HEK293 (cell line): ENCODE measurements around the gene DLD.

Experiments
- CTCF ChIA-PET: fragments of 350-600 bp; formaldehyde crosslinking; extraction: SDS; loops from one replicate; lab custom pipeline; 2021; ENCODE audit warnings: antibody characterized with exemption; lab: Yijun Ruan, JAX
- POLR2A ChIA-PET: fragments of 300-600 bp; formaldehyde crosslinking; extraction: SDS; loops from one replicate; lab custom pipeline; 2020; ENCODE audit warnings: antibody characterized with exemption, inconsistent platforms; lab: Yijun Ruan, JAX
- H3K27ac ChIP-seq: fragments of 200-500 bp; sonication (Bioruptor generic); 2 replicates; pipeline ENCODE4 v1.5.1; 2014; ENCODE audit warnings: low read depth, low read length, control low read depth, inconsistent platforms; ENCODE audit errors: extremely low read depth
- H3K36me3 ChIP-seq, 2 experiments: fragments of 200-500 bp in 1 of 2; sonication (Bioruptor generic) in 1 of 2; 1 replicate in 1 of 2; 2 replicates in 1 of 2; pipeline ENCODE4 v1.5.1; 2014 to 2017; ENCODE audit warnings: inconsistent platforms in 2 of 2, low read length in 2 of 2; ENCODE audit not compliant: control insufficient read depth in 2 of 2, insufficient read depth in 1 of 2
- H3K4me1 ChIP-seq: fragments of 200-500 bp; sonication (Bioruptor generic); 2 replicates; pipeline ENCODE4 v1.5.1; 2014; ENCODE audit warnings: mild to moderate bottlenecking, low read length, inconsistent platforms; ENCODE audit not compliant: control insufficient read depth, insufficient read depth
- H3K4me3 ChIP-seq: 2 replicates; pipeline ENCODE4 v1.5.1; 2011; ENCODE audit warnings: low read depth, mild to moderate bottlenecking, control low read depth, low read length, moderate library complexity
- H3K9me3 ChIP-seq: fragments of 200-500 bp; sonication (Bioruptor generic); 2 replicates; pipeline ENCODE4 v1.5.1; 2014; ENCODE audit warnings: low read depth, low read length, inconsistent platforms; ENCODE audit not compliant: control insufficient read depth, insufficient read depth
- EGR2 ChIP-seq: fragments of 450-650 bp; formaldehyde crosslinking; IDR thresholded peaks from 2 replicates; pipeline ENCODE4 v1.5.1; 2016; ENCODE audit warnings: low read depth, missing biosample characterization, missing genetic modification characterization
- GLIS1 ChIP-seq: fragments of 450-650 bp; formaldehyde crosslinking; IDR thresholded peaks from 2 replicates; pipeline ENCODE4 v1.5.1; 2016; ENCODE audit warnings: missing biosample characterization, missing genetic modification characterization
- KLF1 ChIP-seq: fragments of 450-650 bp; formaldehyde crosslinking; IDR thresholded peaks from 2 replicates; pipeline ENCODE4 v1.5.1; 2016; ENCODE audit warnings: missing biosample characterization, missing genetic modification characterization
- KLF10 ChIP-seq: fragments of 450-650 bp; IDR thresholded peaks from 2 replicates; pipeline ENCODE4 v1.5.1; 2018; ENCODE audit warnings: missing biosample characterization, mild to moderate bottlenecking, missing genetic modification characterization
- MYNN ChIP-seq: fragments of 450-650 bp; formaldehyde crosslinking; IDR thresholded peaks from 2 replicates; pipeline ENCODE4 v1.5.1; 2016; ENCODE audit warnings: missing biosample characterization, missing genetic modification characterization, borderline replicate concordance
- MZF1 ChIP-seq: fragments of 450-650 bp; formaldehyde crosslinking; IDR thresholded peaks from 2 replicates; pipeline ENCODE4 v1.5.1; 2017; ENCODE audit warnings: missing biosample characterization, missing genetic modification characterization, borderline replicate concordance
- OSR2 ChIP-seq: fragments of 450-650 bp; formaldehyde crosslinking; IDR thresholded peaks from 2 replicates; pipeline ENCODE4 v1.5.1; 2016; ENCODE audit warnings: missing biosample characterization, missing genetic modification characterization
- OVOL3 ChIP-seq: fragments of 450-650 bp; formaldehyde crosslinking; IDR thresholded peaks from 2 replicates; pipeline ENCODE4 v1.5.1; 2016; ENCODE audit warnings: missing biosample characterization, missing genetic modification characterization
- PRDM6 ChIP-seq: fragments of 450-650 bp; formaldehyde crosslinking; IDR thresholded peaks from 2 replicates; pipeline ENCODE4 v1.5.1; 2017; ENCODE audit warnings: missing biosample characterization, missing genetic modification characterization
- RBAK ChIP-seq: fragments of 450-650 bp; formaldehyde crosslinking; IDR thresholded peaks from 2 replicates; pipeline ENCODE4 v1.5.1; 2016; ENCODE audit warnings: missing biosample characterization, missing genetic modification characterization
- SP2 ChIP-seq: fragments of 450-650 bp; formaldehyde crosslinking; IDR thresholded peaks from 2 replicates; pipeline ENCODE4 v1.5.1; 2016; ENCODE audit warnings: missing biosample characterization, missing genetic modification characterization
- ZBTB17 ChIP-seq: fragments of 450-650 bp; formaldehyde crosslinking; IDR thresholded peaks from 2 replicates; pipeline ENCODE4 v1.5.1; 2016; ENCODE audit warnings: missing biosample characterization, missing genetic modification characterization
- ZNF174 ChIP-seq: fragments of 450-650 bp; formaldehyde crosslinking; IDR thresholded peaks from 2 replicates; pipeline ENCODE4 v1.5.0; 2017; ENCODE audit warnings: missing biosample characterization, mild to moderate bottlenecking, missing genetic modification characterization
- ZNF184 ChIP-seq: fragments of 450-650 bp; IDR thresholded peaks from 2 replicates; pipeline ENCODE4 v1.5.1; 2018; ENCODE audit warnings: missing biosample characterization, mild to moderate bottlenecking, missing genetic modification characterization
- ZNF239 ChIP-seq: fragments of 450-650 bp; formaldehyde crosslinking; IDR thresholded peaks from 2 replicates; pipeline ENCODE4 v1.5.1; 2016; ENCODE audit warnings: missing biosample characterization, missing genetic modification characterization
- ZNF274 ChIP-seq, 2 experiments: fragments of 200-500 bp in 1 of 2; fragments of 450-650 bp in 1 of 2; sonication (Bioruptor generic) in 1 of 2; formaldehyde crosslinking in 1 of 2; IDR thresholded peaks; 2 replicates each; pipeline versions ENCODE4 v1.5.1 to v1.6.1; 2014 to 2016; ENCODE audit warnings: borderline replicate concordance in 1 of 2, inconsistent platforms in 1 of 2, low read length in 1 of 2, missing biosample characterization in 1 of 2, missing genetic modification characterization in 1 of 2
- ZNF324 ChIP-seq: fragments of 450-650 bp; formaldehyde crosslinking; IDR thresholded peaks from 2 replicates; pipeline ENCODE4 v1.5.1; 2016; ENCODE audit warnings: missing biosample characterization, missing genetic modification characterization
- ZNF37A ChIP-seq: fragments of 450-650 bp; IDR thresholded peaks from 2 replicates; pipeline ENCODE4 v1.5.1; 2018; ENCODE audit warnings: missing biosample characterization, missing genetic modification characterization
- ZNF394 ChIP-seq: fragments of 450-650 bp; formaldehyde crosslinking; IDR thresholded peaks from 2 replicates; pipeline ENCODE4 v1.5.1; 2016; ENCODE audit warnings: missing biosample characterization, missing genetic modification characterization, mild to moderate bottlenecking, moderate library complexity, borderline replicate concordance
- ZNF426 ChIP-seq: fragments of 450-650 bp; formaldehyde crosslinking; IDR thresholded peaks from 2 replicates; pipeline ENCODE4 v1.5.1; 2017; ENCODE audit warnings: missing biosample characterization, missing genetic modification characterization, mild to moderate bottlenecking, inconsistent platforms, moderate library complexity
- ZNF488 ChIP-seq: fragments of 450-650 bp; formaldehyde crosslinking; IDR thresholded peaks from 2 replicates; pipeline ENCODE4 v1.5.1; 2016; ENCODE audit warnings: missing biosample characterization, missing genetic modification characterization
- ZNF529 ChIP-seq: fragments of 450-650 bp; formaldehyde crosslinking; IDR thresholded peaks from 2 replicates; pipeline ENCODE4 v1.5.1; 2017; ENCODE audit warnings: missing genetic modification characterization, missing biosample characterization; ENCODE audit not compliant: insufficient replicate concordance
- ZNF530 ChIP-seq: fragments of 450-650 bp; formaldehyde crosslinking; IDR thresholded peaks from 2 replicates; pipeline ENCODE4 v1.5.1; 2016; ENCODE audit warnings: low read depth, missing biosample characterization, missing genetic modification characterization
- ZNF558 ChIP-seq: fragments of 450-650 bp; formaldehyde crosslinking; IDR thresholded peaks from 2 replicates; pipeline ENCODE4 v1.5.1; 2016; ENCODE audit warnings: missing biosample characterization, missing genetic modification characterization
- ZNF654 ChIP-seq: fragments of 450-650 bp; formaldehyde crosslinking; IDR thresholded peaks from 2 replicates; pipeline ENCODE4 v1.5.1; 2016; ENCODE audit warnings: low read depth, missing biosample characterization, missing genetic modification characterization
- ZNF707 ChIP-seq: fragments of 450-650 bp; formaldehyde crosslinking; IDR thresholded peaks from 2 replicates; pipeline ENCODE4 v1.5.1; 2016; ENCODE audit warnings: missing biosample characterization, missing genetic modification characterization
- ZNF747 ChIP-seq: fragments of 450-650 bp; formaldehyde crosslinking; IDR thresholded peaks from 2 replicates; pipeline ENCODE4 v1.5.1; 2016; ENCODE audit warnings: missing biosample characterization, missing genetic modification characterization
- ZSCAN30 ChIP-seq: fragments of 450-650 bp; IDR thresholded peaks from 2 replicates; pipeline ENCODE4 v1.5.1; 2018; ENCODE audit warnings: missing biosample characterization, mild to moderate bottlenecking, missing genetic modification characterization, moderate library complexity
- TF ChIP-seq, protein P1 (sequence below): fragments of 450-650 bp; formaldehyde crosslinking; IDR thresholded peaks from 2 replicates; pipeline ENCODE4 v1.5.1; 2016; ENCODE audit warnings: missing biosample characterization, missing genetic modification characterization

DLD gene

DNA sequence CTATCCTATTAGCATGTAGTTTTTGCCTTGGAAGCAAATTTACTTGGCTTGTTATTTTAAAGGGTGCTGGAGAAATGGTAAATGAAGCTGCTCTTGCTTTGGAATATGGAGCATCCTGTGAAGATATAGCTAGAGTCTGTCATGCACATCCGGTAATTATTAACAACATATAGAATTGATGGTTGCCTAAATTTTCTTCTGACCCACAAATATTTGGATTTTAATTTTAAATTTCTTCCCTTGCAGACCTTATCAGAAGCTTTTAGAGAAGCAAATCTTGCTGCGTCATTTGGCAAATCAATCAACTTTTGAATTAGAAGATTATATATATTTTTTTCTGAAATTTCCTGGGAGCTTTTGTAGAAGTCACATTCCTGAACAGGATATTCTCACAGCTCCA, 28.0 kb downstream of the DLD start:
- Histone ChIP-seq H3K9me3 (no peaks in the 10 kb centered on the region), H3K4me1 (peaks cover 7% of the 10 kb centered on the region; the same call in 1 of the 2 replicates), H3K4me3 (no peak overlapping the region), H3K27ac (no peak overlapping the region), H3K36me3 (peaks cover 40 to 60% of the 10 kb centered on the region in 2 experiments)
- POLR2A ChIA-PET, result no interaction called here
- TF ChIP-seq ZNF558 (tag by site-specific recombination) (no peak), ZNF239 (tag by site-specific recombination) (peak; percentile 87)
- CTCF ChIA-PET, result no interaction called here

DNA sequence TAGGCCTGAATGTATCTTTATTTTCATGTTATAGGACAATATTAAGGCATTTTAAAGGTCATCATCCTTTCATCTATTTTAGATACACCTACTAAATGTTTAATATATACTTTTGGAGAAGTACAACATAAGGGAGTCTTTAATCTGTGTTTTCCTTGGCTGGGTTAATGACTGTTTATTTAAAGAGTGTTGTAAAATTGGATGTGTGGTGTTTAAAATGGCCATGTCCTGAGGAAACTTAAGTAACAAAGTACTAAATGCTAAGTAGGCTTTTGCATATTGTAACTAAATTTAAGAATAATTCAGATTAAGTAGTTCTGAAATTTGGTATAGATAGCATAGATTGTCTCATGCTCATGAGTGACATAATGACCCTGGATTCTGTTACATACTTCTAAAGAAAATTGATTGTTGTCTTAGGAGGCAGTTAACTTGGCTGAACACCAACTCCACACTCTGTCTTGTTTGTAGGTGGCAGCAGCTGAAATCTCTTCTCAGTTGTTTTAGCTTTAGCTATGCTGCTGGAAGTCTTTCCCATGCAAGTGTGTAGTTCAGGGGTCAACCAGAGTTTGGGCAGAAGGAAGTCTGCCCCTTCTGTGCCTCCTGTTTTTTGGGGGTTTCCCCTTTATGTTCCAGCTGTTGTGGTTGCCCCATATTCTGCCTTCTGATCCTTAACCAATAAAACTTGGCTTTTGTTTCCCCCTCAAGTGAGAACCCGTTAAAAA, 29.2 kb downstream of the DLD start:
- Histone ChIP-seq H3K9me3 (no peaks in the 10 kb centered on the region), H3K27ac (no peak overlapping the region), H3K4me3 (no peak overlapping the region), H3K36me3 (peaks cover 48 to 66% of the 10 kb centered on the region in 2 experiments), H3K4me1 (peaks cover 7% of the 10 kb centered on the region; the same call in 1 of the 2 replicates)
- ChIA-PET POLR2A (no interaction called here), CTCF (no interaction called here)
- TF ChIP-seq ZNF184 (tag by site-specific recombination) (no peak), MZF1 (0 out of 2 replicates have a peak, but pooled peaks have one; percentile 39), KLF1 (tag by site-specific recombination) (no peak), SP2 (tag by site-specific recombination) (no peak), RBAK (tag by site-specific recombination) (no peak), ZNF426 (tag by site-specific recombination) (0 out of 2 replicates have a peak, but pooled peaks have one; percentile 5), MYNN (tag by site-specific recombination) (no peak), GLIS1 (tag by site-specific recombination) (no peak), KLF10 (tag by site-specific recombination) (no peak), OVOL3 (tag by site-specific recombination) (peak; percentile 78), ZNF37A (tag by site-specific recombination) (no peak), EGR2 (tag by site-specific recombination) (no peak), ZNF529 (tag by site-specific recombination) (no peak), ZNF174 (tag by site-specific recombination) (no peak), PRDM6 (tag by site-specific recombination) (peak; percentile 94), ZNF274 (IDR thresholded peaks at IDR 0.05; ENCODE audit: low read length) (no peak), ZNF274 (tag by site-specific recombination; IDR thresholded peaks at IDR 0.05; ENCODE audit: borderline replicate concordance) (no peak), ZNF530 (tag by site-specific recombination) (no peak), ZNF654 (tag by site-specific recombination) (no peak), ZNF394 (tag by site-specific recombination) (no peak), ZNF747 (no peak), ZSCAN30 (tag by site-specific recombination) (no peak; the same call in 1 of the 2 replicates), OSR2 (peak; percentile 78), ZNF488 (tag by site-specific recombination) (no peak), ZNF707 (tag by site-specific recombination) (no peak), ZBTB17 (tag by site-specific recombination) (peak; percentile 23; the same call in 1 of the 2 replicates), ZNF324 (tag by site-specific recombination) (no peak)
- TF ChIP-seq, protein P1, sequence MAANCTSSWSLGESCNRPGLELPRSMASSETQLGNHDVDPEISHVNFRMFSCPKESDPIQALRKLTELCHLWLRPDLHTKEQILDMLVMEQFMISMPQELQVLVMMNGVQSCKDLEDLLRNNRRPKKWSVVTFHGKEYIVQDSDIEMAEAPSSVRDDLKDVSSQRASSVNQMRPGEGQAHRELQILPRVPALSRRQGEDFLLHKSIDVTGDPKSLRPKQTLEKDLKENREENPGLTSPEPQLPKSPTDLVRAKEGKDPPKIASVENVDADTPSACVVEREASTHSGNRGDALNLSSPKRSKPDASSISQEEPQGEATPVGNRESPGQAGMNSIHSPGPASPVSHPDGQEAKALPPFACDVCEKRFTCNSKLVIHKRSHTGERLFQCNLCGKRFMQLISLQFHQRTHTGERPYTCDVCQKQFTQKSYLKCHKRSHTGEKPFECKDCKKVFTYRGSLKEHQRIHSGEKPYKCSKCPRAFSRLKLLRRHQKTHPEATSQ (tag by site-specific recombination), result no peak
